ENCODE measurements around the gene GAA.
"Not testable (repeated sequence)": the region's sequence is repeated elsewhere in the genome, so short reads cannot be mapped to it uniquely, and the experiment has no call there.

GAA gene

GRCh38 chr17:80084773-80085172 lies 16.6 kb upstream of the GAA start:
- DNase-seq: no peak

GRCh38 chr17:80086081-80086480 lies 15.3 kb upstream of the GAA start:
- no peak for DNase-seq

GRCh38 chr17:80086616-80087015 lies 14.8 kb upstream of the GAA start:
- DNase-seq: no peak

GRCh38 chr17:80087346-80088265 lies 13.8 kb upstream of the GAA start:
- DNase-seq: no peak

GRCh38 chr17:80089762-80090161 lies 11.6 kb upstream of the GAA start:
- no peak for DNase-seq

GRCh38 chr17:80090164-80090563 lies 11.2 kb upstream of the GAA start:
- not testable (repeated sequence) for DNase-seq

GRCh38 chr17:80091376-80091775 lies 10.0 kb upstream of the GAA start:
- no peak for DNase-seq

GRCh38 chr17:80092959-80093358 lies 8.4 kb upstream of the GAA start:
- no peak for DNase-seq

- DNase-seq: no peak
Measured at GRCh38 chr17:80095038-80095843, 6.1 kb upstream of the GAA start.

GRCh38 chr17:80095844-80096475 lies 5.4 kb upstream of the GAA start:
- DNase-seq: no peak

- no peak for DNase-seq
Measured at GRCh38 chr17:80096561-80097021, 4.8 kb upstream of the GAA start.

GRCh38 chr17:80097127-80097621 lies 4.2 kb upstream of the GAA start:
- no peak for DNase-seq

GRCh38 chr17:80097844-80098691 lies 3.3 kb upstream of the GAA start:
- no peak for DNase-seq

GRCh38 chr17:80099291-80100034 lies 1.9 kb upstream of the GAA start:
- DNase-seq: no peak

GRCh38 chr17:80100035-80100323 lies 1.4 kb upstream of the GAA start:
- DNase-seq: no peak

- peak; percentile 31 for DNase-seq
Measured at GRCh38 chr17:80101946-80102663, 724 bp downstream of the GAA start.

- DNase-seq: no peak
Measured at GRCh38 chr17:80102664-80103448, 1.5 kb downstream of the GAA start.

GRCh38 chr17:80103449-80104085 lies 2.2 kb downstream of the GAA start:
- no peak for DNase-seq

- no peak for DNase-seq
Measured at GRCh38 chr17:80104321-80104955, 3.1 kb downstream of the GAA start.
